ENCODE measurements around the gene ESR2.
A peak's percentile ranks its signal among the peaks of the same experiment; 100 is the strongest.

Gene ESR2

GRCh38 chr14:64234877-64235651 is 59.1 kb downstream of the ESR2 start:
- H3K36me3 ChIP-seq: no peaks in the 10 kb centered on the region
- peaks cover 22% of the 10 kb centered on the region for H3K4me1 ChIP-seq
- DNase-seq: peak; percentile 75
- H3K27me3 ChIP-seq: no peaks in the 10 kb centered on the region
- no peaks in the 10 kb centered on the region for H3K9me3 ChIP-seq
- TF ChIP-seq CTCF (IDR thresholded peaks at IDR 0.05; ENCODE audit: low read depth, low read length): no peak
- H3K4me3 ChIP-seq (ENCODE audit: low read depth, low read length): peak overlapping the region; percentile 31

- H3K4me1 ChIP-seq: peaks cover 22% of the 10 kb centered on the region
- no peak for DNase-seq
- no peaks in the 10 kb centered on the region for H3K36me3 ChIP-seq
- H3K27me3 ChIP-seq: no peaks in the 10 kb centered on the region
- TF ChIP-seq CTCF (IDR thresholded peaks at IDR 0.05; ENCODE audit: low read depth, low read length): no peak
- no peaks in the 10 kb centered on the region for H3K9me3 ChIP-seq
- no peak overlapping the region for H3K4me3 ChIP-seq (ENCODE audit: low read depth, low read length)
Observed at GRCh38 chr14:64233531-64234190, 60.5 kb downstream of the ESR2 start.

- no peak for DNase-seq
- H3K27me3 ChIP-seq: no peaks in the 10 kb centered on the region
- H3K4me1 ChIP-seq: peaks cover 22% of the 10 kb centered on the region
- no peaks in the 10 kb centered on the region for H3K9me3 ChIP-seq
- no peaks in the 10 kb centered on the region for H3K36me3 ChIP-seq
- no peak for TF ChIP-seq CTCF (IDR thresholded peaks at IDR 0.05; ENCODE audit: low read depth, low read length)
- no peak overlapping the region for H3K4me3 ChIP-seq (ENCODE audit: low read depth, low read length)
Observed at GRCh38 chr14:64232944-64233343, 61.2 kb downstream of the ESR2 start.

GRCh38 chr14:64232095-64232838 is 61.9 kb downstream of the ESR2 start:
- DNase-seq: peak; percentile 42
- H3K4me3 ChIP-seq (ENCODE audit: low read depth, low read length): no peak overlapping the region
- TF ChIP-seq CTCF (IDR thresholded peaks at IDR 0.05; ENCODE audit: low read depth, low read length): no peak
- H3K4me1 ChIP-seq: peaks cover 22% of the 10 kb centered on the region
- H3K36me3 ChIP-seq: no peaks in the 10 kb centered on the region
- no peaks in the 10 kb centered on the region for H3K27me3 ChIP-seq
- no peaks in the 10 kb centered on the region for H3K9me3 ChIP-seq

GRCh38 chr14:64229489-64229888 is 64.7 kb downstream of the ESR2 start:
- H3K27me3 ChIP-seq: no peaks in the 10 kb centered on the region
- peaks cover 9% of the 10 kb centered on the region for H3K4me1 ChIP-seq
- no peaks in the 10 kb centered on the region for H3K9me3 ChIP-seq
- TF ChIP-seq CTCF (IDR thresholded peaks at IDR 0.05; ENCODE audit: low read depth, low read length): no peak
- H3K36me3 ChIP-seq: no peaks in the 10 kb centered on the region
- DNase-seq: no peak
- H3K4me3 ChIP-seq (ENCODE audit: low read depth, low read length): no peak overlapping the region

Data from BE2C (cell line).